HG03045 (cell line): ENCODE measurements around the gene ADGRG1.

Experiments
- ATAC-seq: cut with Tn5 transposase; IDR thresholded peaks from one replicate; pipeline ENCODE4 v1.9.1; 2021; ENCODE audit warnings: mild to moderate bottlenecking, moderate library complexity; ENCODE audit not compliant: unreplicated experiment

ADGRG1 gene

GRCh38 chr16:57647136-57647875 is 18.9 kb downstream of the ADGRG1 start:
- no peak for ATAC-seq

GRCh38 chr16:57648125-57648524 is 19.7 kb downstream of the ADGRG1 start:
- ATAC-seq, result no peak

- no peak for ATAC-seq
These were observed 20.4 kb downstream of the ADGRG1 start for GRCh38 chr16:57648581-57649442.

GRCh38 chr16:57649443-57649751 is 21.0 kb downstream of the ADGRG1 start:
- no peak for ATAC-seq

- no peak for ATAC-seq
These were observed 21.4 kb downstream of the ADGRG1 start for GRCh38 chr16:57649846-57650245.

GRCh38 chr16:57651344-57652333 is 23.2 kb downstream of the ADGRG1 start:
- no peak for ATAC-seq

GRCh38 chr16:57652695-57653471 is 24.5 kb downstream of the ADGRG1 start:
- ATAC-seq, result no peak

GRCh38 chr16:57653936-57654335 is 25.5 kb downstream of the ADGRG1 start:
- ATAC-seq, result no peak

GRCh38 chr16:57656342-57656955 is 28.0 kb downstream of the ADGRG1 start:
- ATAC-seq, result no peak

- no peak for ATAC-seq
These were observed 28.8 kb downstream of the ADGRG1 start for GRCh38 chr16:57657228-57657627.

- ATAC-seq, result no peak
These were observed 29.9 kb downstream of the ADGRG1 start for GRCh38 chr16:57658130-57658877.

- ATAC-seq, result no peak
These were observed 30.6 kb downstream of the ADGRG1 start for GRCh38 chr16:57658878-57659674.

- no peak for ATAC-seq
These were observed 32.5 kb downstream of the ADGRG1 start for GRCh38 chr16:57660715-57661463.

GRCh38 chr16:57661510-57661909 is 33.1 kb downstream of the ADGRG1 start:
- no peak for ATAC-seq

- ATAC-seq, result no peak
These were observed 33.8 kb downstream of the ADGRG1 start for GRCh38 chr16:57661936-57662906.

GRCh38 chr16:57663436-57663835 is 35.0 kb downstream of the ADGRG1 start:
- no peak for ATAC-seq
